ENCODE data around the gene NUDT3. TPM values are rescaled to one million over a fixed set of nuclear protein-coding genes. Genes with fewer than 3 reads are reported as not detected.
"Not testable (repeated sequence)": the region's sequence is repeated elsewhere in the genome, so short reads cannot be mapped to it uniquely, and the experiment has no call there.

NUDT3 gene
- total RNA-seq, 1 donor from 2014 or later = 32.4 TPM

DNA sequence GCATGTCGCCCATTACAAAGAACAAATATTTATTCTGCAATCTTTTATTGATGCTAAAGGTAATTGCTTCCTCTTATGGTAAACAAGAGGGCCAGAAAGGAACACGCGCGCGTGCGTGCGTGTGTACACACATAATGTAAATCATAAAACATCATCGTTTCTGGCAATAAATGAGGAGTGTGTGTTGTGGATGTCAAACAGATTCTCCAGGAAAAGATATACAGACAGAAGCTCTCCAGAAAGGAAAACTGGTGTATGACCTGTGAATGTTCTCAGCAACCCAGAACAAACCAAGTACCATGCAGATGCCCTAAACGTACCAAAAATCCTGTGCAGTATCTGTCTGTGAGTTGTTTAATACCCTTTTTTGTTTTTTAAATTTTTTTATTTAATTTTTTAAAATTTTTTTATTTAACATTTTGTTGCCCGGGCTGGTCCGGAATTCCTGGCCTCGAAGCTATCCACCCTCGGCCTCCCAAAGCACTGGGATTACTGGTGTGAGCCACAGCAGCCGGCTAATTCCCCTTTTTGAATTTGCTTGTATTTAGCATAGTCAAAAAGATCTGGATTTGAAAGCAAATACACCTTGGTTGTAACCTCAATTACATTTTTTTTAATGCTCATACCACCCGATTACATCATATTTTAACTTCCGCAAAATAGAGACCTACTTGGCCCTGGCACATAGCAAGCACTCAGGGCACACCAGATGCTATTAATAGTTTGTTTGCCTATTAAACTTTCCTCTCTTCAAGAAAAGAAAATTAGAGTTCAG is 909 bp upstream of the NUDT3 start:
- DNase-seq (ENCODE audit: low spot score) = no peak

DNA sequence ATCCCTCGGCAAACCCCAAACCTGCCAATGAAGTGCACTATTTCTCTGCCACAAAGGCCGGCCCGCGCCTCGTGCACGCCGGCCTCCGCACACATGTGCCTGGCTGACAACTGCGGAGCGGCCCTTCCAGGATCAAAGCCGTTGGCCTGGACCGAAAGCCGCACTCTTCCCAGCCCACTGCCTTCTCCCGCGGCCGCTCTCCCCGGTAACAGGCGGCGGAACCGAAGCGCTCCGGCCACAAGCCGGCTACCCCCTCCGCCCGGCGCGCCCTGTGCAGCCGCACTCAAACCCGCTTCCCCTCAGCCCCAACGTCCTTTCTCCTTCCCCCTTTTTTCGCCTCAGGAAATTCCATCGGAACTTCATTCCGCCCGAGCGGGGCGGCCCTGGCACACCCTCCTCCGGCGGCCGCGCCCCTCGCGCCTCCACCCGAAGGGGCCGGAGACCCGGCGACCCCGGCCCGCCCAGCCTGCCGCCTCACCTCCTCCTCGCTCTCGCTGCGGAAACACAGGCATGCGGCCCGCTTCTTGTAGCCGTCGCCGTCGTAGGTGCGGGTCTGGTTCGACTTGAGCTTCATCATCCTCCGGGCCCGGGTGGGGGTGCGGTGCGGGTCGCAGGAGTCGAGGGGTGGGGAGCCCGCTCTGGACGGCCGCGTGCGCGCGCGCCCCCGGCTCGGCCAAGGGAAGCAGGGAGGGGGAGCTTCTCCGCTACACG is 528 bp downstream of the NUDT3 start:
- peak; percentile 91 for DNase-seq (ENCODE audit: low spot score)

GRCh38 chr6:34391473-34391785 is 1.0 kb downstream of the NUDT3 start:
- no peak for DNase-seq (ENCODE audit: low spot score)

GRCh38 chr6:34390531-34391472 is 1.7 kb downstream of the NUDT3 start:
- peak; percentile 18 for DNase-seq (ENCODE audit: low spot score)

GRCh38 chr6:34389034-34389433 is 3.4 kb downstream of the NUDT3 start:
- peak; percentile 2 for DNase-seq (ENCODE audit: low spot score)

DNA sequence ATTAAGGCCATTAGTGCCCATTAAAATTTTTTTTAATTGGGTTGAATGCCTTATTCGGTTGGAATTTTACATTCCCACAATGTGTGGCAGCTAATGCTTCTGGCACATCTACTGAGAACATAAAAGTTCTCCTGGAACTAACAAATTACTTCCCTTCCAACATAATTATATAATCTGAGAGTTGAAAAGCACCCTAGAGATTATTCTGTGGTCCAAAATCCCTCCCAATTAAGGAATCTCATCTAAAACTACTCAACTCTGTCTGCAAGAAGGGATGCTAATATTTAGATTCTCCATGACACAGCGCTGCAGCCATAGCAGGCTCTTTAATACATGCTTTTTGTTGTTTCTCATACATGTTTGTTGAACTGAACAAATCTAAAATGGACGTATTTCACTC is 4.0 kb downstream of the NUDT3 start:
- no peak for DNase-seq (ENCODE audit: low spot score)

- DNase-seq (ENCODE audit: low spot score) = peak; percentile 12
These were observed 5.9 kb downstream of the NUDT3 start for GRCh38 chr6:34386316-34387137.

DNA sequence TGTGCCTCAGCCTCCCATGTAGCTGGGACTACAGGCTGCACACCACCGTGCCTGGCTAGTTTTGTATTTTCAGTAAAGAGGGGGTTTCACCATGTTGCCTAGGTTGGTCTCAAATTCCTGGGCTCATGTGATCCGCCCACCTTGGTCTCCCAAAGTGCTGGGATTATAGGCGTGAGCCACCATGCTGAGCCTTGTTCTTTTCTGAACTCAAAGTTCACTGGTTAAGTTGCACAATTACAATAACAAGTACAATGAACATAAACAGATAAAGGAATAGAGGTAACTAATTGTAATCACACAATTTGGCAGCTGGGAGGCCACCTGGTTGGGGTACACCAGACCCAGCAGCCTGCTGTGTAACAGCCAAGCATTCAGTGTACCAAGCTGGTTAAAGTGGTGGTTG is 6.7 kb downstream of the NUDT3 start:
- peak; percentile 18 for DNase-seq (ENCODE audit: low spot score)

- no peak for DNase-seq (ENCODE audit: low spot score)
These were observed 7.9 kb downstream of the NUDT3 start for GRCh38 chr6:34384321-34385153.

DNA sequence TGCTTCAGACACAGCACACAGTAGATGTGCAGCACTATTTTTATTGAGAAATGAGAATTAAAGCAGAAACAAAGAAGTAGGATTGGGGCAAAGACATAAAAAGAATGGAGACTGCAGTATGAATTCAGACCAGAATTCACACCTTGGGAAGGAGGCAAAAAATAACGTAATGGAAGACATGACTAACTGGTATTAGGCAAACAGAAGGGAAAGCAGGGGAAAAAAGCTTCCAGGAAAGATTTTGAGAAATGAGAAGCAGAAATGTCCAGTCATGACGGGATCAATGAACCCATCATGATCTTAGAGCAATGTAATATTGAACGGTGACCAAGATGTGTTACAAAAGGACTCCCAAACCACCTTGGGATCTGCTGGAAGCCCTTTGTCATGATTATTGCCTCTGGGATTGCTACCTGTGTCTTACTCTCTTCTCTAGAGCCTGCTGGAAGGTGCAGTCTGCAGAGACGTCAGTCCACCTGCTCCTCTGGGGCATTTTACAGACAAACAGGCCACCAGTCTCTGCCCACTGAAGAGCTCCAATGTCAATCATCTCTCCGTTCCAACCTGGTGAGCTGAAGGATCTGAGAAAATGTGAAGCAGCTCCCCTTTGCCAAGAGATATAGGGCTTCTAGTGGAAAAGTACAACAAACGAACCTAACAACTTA is 8.7 kb downstream of the NUDT3 start:
- DNase-seq (ENCODE audit: low spot score) = no peak

DNA sequence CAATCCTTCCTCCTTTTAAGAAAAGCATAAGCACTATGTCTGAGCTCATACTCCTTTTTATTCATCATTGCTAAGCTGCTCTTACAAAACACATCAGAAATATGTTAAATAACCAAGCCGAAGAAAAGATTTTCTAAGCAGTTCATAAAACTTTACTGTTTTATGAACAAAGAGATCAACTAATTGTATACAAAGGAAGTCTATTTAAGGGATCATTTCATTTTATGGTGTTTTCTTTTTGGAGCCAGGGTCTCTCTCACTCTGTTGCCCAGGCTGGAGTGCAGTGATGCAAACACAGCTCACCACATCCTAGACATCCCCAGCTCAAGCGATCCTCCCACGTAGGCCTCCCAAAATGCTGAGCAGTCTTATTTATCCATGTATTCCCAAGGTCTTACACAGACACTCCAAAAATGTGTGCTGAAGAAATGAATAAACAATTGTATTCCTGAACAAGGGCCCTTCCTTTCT is 9.3 kb downstream of the NUDT3 start:
- DNase-seq (ENCODE audit: low spot score) = peak; percentile 26

- DNase-seq (ENCODE audit: low spot score) = peak; percentile 9
These were observed 11.4 kb downstream of the NUDT3 start for GRCh38 chr6:34381081-34381480.

GRCh38 chr6:34378470-34378869 is 14.0 kb downstream of the NUDT3 start:
- DNase-seq (ENCODE audit: low spot score) = no peak

DNA sequence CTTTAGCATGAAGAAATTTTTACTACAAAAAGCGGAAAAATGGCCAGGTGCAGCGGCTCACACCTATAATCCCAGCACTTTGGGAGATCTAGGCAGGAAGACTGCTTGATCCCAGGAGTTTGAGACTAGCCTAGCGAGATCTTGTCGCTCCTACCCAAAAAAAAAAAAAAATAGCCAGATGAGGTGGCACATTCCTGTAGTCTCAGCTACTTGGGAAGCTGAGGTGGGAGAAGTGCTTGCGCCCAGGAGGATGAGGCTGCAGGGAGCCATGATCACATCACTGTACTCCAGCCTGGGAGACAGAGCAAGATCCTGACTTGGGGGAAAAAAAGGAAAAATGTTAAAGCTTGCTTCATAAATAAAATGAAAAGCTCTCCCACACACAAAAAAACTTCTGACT is 14.5 kb downstream of the NUDT3 start:
- no peak for DNase-seq (ENCODE audit: low spot score)

GRCh38 chr6:34377571-34377970 is 14.9 kb downstream of the NUDT3 start:
- not testable (repeated sequence) for DNase-seq (ENCODE audit: low spot score)

DNA sequence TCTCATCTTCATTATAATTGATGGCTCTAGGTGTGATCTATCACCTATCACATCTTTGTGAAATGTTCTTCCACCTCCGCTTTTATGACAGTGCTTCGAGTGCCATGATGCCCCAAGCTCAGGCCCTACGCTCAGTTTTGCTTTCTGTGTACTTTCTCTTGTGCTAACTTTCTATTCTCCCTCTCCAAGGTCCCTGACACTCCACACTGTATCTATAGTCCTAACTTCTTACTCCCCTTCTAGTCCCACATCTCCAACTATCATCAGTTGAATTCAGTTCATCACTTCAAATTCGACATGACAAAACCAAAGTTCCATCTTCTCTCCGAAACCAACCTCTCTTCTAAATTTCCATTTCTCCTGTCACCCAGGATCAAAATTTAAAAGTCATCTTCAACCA is 16.6 kb downstream of the NUDT3 start:
- no peak for DNase-seq (ENCODE audit: low spot score)

DNA sequence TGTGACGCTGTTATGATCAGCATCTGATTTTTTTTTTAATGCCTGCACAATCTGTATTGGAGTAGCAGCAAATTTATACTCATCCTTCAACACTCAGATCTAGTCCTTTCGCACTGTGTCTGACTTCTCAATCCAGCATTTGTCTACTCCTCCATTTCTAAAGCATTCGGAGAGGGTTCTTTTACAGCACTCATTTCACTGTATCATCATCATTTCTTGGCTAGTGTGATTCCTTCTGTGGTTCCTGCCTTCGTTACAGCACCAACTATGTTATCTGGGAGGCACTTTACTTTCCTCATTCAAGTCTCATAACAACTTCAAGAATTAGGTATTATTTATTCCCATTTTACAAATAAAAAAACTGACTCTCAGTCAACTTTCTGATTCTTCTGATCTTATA is 18.0 kb downstream of the NUDT3 start:
- DNase-seq (ENCODE audit: low spot score) = no peak

- no peak for DNase-seq (ENCODE audit: low spot score)
These were observed 18.4 kb downstream of the NUDT3 start for GRCh38 chr6:34374069-34374468.

DNA sequence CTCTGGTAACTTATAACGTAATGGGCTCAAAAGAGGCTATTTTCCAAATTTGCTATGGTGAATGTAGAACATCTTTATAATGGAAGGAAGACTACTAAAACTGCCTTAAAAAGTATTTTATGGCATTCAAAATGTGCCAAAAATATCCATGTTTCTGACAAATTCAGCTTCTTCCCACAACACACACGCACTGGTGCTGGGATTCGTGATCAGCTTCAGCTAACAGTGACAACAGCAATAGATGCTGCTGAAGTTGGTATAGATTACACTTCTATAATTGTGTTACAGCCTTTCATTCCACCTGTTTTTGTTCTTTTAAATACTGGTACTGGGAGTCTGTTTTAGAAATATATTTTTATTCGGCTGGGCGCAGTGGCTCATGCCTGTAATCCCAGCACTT is 19.0 kb downstream of the NUDT3 start:
- DNase-seq (ENCODE audit: low spot score) = no peak
